ENCODE results near the gene SYNJ1.

- TF ChIP-seq CTCF (IDR thresholded peaks at IDR 0.05) (no peak), POLR2A (IDR thresholded peaks at IDR 0.05) (no peak)
Measured at GRCh38 chr21:32705139-32705538, 22.7 kb downstream of the SYNJ1 start.

Measured in prostate gland (tissue), 2 donors.